OCI-LY1 (cell line): Measurements from ENCODE around the gene OR2C1.

ENCODE experiments used
- H2AFZ ChIP-seq: fragments of 200-600 bp; sonication (generic), shearing (Covaris generic); 2 replicates; pipeline ENCODE4 v1.6.0; 2014; ENCODE audit warnings: antibody characterized with exemption, mild to moderate bottlenecking, low read length
- H3F3A ChIP-seq: fragments of 200-600 bp; sonication (generic), shearing (Covaris generic); 2 replicates; pipeline ENCODE4 v1.6.0; 2014; ENCODE audit warnings: mild to moderate bottlenecking, antibody characterized with exemption, low read length, moderate library complexity; ENCODE audit not compliant: insufficient read depth
- H3K27ac ChIP-seq: fragments of 200-600 bp; sonication (generic); 2 replicates; pipeline ENCODE4 v1.5.1; 2014; ENCODE audit warnings: low read length, mixed run types, mild to moderate bottlenecking, low read depth; ENCODE audit not compliant: poor library complexity, severe bottlenecking
- H3K27me3 ChIP-seq: fragments of 200-600 bp; sonication (generic); 2 replicates; pipeline ENCODE4 v1.6.0; 2014; ENCODE audit warnings: antibody characterized with exemption, mild to moderate bottlenecking, low read length, moderate library complexity; ENCODE audit not compliant: insufficient read depth
- H3K36me3 ChIP-seq: fragments of 200-600 bp; sonication (generic); 2 replicates; pipeline ENCODE4 v1.6.1; 2014; ENCODE audit warnings: mild to moderate bottlenecking, antibody characterized with exemption, low read length, moderate library complexity, mixed read lengths; ENCODE audit not compliant: insufficient read depth
- H3K4me1 ChIP-seq: fragments of 200-600 bp; sonication (generic); 2 replicates; pipeline ENCODE4 v1.5.1; 2014; ENCODE audit warnings: mild to moderate bottlenecking, low read length, moderate library complexity; ENCODE audit not compliant: insufficient read depth, severe bottlenecking
- H3K4me2 ChIP-seq: fragments of 200-600 bp; sonication (generic), shearing (Covaris generic); 2 replicates; pipeline ENCODE4 v1.6.1; 2014; ENCODE audit warnings: low read length
- H3K4me3 ChIP-seq: fragments of 200-600 bp; sonication (generic); 2 replicates; pipeline ENCODE4 v1.5.1; 2014; ENCODE audit warnings: low read length, low read depth, mild to moderate bottlenecking, mixed read lengths; ENCODE audit not compliant: poor library complexity, severe bottlenecking
- H3K79me2 ChIP-seq: fragments of 200-600 bp; shearing (Covaris generic); 2 replicates; pipeline ENCODE4 v1.6.1; 2016; ENCODE audit warnings: mixed run types, low read length, mixed read lengths; ENCODE audit not compliant: insufficient read depth
- H3K9ac ChIP-seq: fragments of 200-600 bp; sonication (generic), shearing (Covaris generic); 2 replicates; pipeline ENCODE4 v1.6.1; 2014; ENCODE audit warnings: mild to moderate bottlenecking, low read length, mixed read lengths
- H3K9me2 ChIP-seq: fragments of 200-600 bp; sonication (generic), shearing (Covaris generic); 2 replicates; pipeline ENCODE4 v1.6.1; 2014; ENCODE audit warnings: low read depth, mild to moderate bottlenecking, low read length, mixed read lengths
- H3K9me3 ChIP-seq: fragments of 200-600 bp; shearing (Covaris generic); 2 replicates; pipeline ENCODE4 v1.6.1; 2014; ENCODE audit warnings: low read length, mixed read lengths
- H4K20me1 ChIP-seq: fragments of 200-600 bp; sonication (generic), shearing (Covaris generic); 2 replicates; pipeline ENCODE4 v1.6.0; 2016; ENCODE audit warnings: mild to moderate bottlenecking, low read length; ENCODE audit not compliant: insufficient read depth
- CTCF ChIP-seq: fragments of 200-600 bp; sonication (generic), shearing (Covaris generic); IDR thresholded peaks from 2 replicates; pipeline ENCODE4 v1.5.1; 2017; ENCODE audit warnings: mild to moderate bottlenecking, antibody characterized with exemption, low read length, moderate library complexity, mixed read lengths
- EZH2 ChIP-seq: fragments of 200-600 bp; sonication (generic), shearing (Covaris generic); IDR thresholded peaks from 2 replicates; pipeline ENCODE4 v1.8.0; 2017; ENCODE audit warnings: borderline replicate concordance, mixed run types, mild to moderate bottlenecking, antibody characterized with exemption, low read length, moderate library complexity, mixed read lengths

Gene OR2C1

DNA sequence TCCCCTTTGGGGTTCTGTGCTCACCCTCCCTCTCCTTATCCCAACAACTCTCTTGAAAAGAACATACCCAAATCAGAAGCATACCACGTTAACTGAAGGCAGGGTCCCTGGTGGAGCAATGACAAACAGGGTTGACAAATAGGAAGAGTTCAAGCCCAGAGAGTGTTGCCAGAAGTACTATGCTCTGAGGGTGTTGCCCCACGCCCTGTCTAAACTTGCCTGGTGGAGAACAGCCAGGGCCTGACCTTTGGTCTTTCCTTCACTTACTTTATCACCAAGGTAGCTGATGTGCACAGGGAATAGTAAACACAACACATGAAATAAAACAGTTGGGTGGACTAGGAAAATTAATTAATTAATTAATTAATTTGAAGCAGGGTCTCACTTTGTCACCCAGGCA, 27.0 kb upstream of the OR2C1 start:
- Histone ChIP-seq H3K9me2 (no peaks in the 10 kb centered on the region), H3K79me2 (no peaks in the 10 kb centered on the region), H2AFZ (no peak overlapping the region), H4K20me1 (no peaks in the 10 kb centered on the region), H3K36me3 (no peaks in the 10 kb centered on the region), H3K4me2 (no peak overlapping the region), H3K27me3 (no peaks in the 10 kb centered on the region), H3K27ac (no peak overlapping the region), H3K9ac (no peak overlapping the region), H3K4me1 (no peaks in the 10 kb centered on the region), H3F3A (no peaks in the 10 kb centered on the region), H3K9me3 (no peaks in the 10 kb centered on the region), H3K4me3 (no peak overlapping the region)
- TF ChIP-seq CTCF = no peak
- TF ChIP-seq EZH2 = no peak

DNA sequence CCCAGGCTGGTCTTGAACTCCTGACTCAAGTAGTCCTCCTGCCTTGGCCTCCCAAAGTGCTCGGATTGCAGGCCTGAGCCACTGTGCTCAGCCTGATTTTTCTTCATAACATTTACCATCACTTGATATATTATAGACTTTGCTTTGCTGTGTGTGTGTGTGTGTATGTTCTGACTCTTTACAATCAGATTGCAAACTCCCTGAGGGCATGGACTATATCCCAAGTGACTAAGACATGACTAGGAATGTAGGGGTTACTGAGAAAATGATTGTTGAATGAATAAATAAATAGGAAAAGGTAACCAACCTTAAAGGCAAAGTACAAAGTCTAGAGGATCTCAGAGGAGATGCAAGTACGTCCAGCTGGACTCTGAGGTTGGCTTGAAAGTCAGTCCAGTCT, 9.6 kb upstream of the OR2C1 start:
- H3F3A ChIP-seq = 0 out of 2 replicates have a peak, but pooled peaks cover 3% of the 10 kb centered on the region
- H3K9me3 ChIP-seq = no peaks in the 10 kb centered on the region
- no peak overlapping the region for H2AFZ ChIP-seq
- H3K4me2 ChIP-seq = no peak overlapping the region
- no peak overlapping the region for H3K9ac ChIP-seq
- no peaks in the 10 kb centered on the region for H3K79me2 ChIP-seq
- no peaks in the 10 kb centered on the region for H3K9me2 ChIP-seq
- no peak overlapping the region for H3K27ac ChIP-seq
- H3K4me1 ChIP-seq = peaks cover 25% of the 10 kb centered on the region
- no peak overlapping the region for H3K4me3 ChIP-seq
- no peaks in the 10 kb centered on the region for H3K27me3 ChIP-seq
- no peaks in the 10 kb centered on the region for H3K36me3 ChIP-seq
- no peaks in the 10 kb centered on the region for H4K20me1 ChIP-seq
- TF ChIP-seq EZH2 = no peak
- no peak for TF ChIP-seq CTCF

- H3K9ac ChIP-seq = no peak overlapping the region
- no peaks in the 10 kb centered on the region for H3K79me2 ChIP-seq
- no peak overlapping the region for H2AFZ ChIP-seq
- 0 out of 2 replicates have a peak, but pooled peaks cover 3% of the 10 kb centered on the region for H3F3A ChIP-seq
- TF ChIP-seq EZH2 = no peak
- TF ChIP-seq CTCF = no peak
- H3K9me3 ChIP-seq = no peaks in the 10 kb centered on the region
- H4K20me1 ChIP-seq = no peaks in the 10 kb centered on the region
- no peaks in the 10 kb centered on the region for H3K36me3 ChIP-seq
- H3K4me2 ChIP-seq = no peak overlapping the region
- no peaks in the 10 kb centered on the region for H3K9me2 ChIP-seq
- peaks cover 25% of the 10 kb centered on the region for H3K4me1 ChIP-seq
- H3K4me3 ChIP-seq = no peak overlapping the region
- no peaks in the 10 kb centered on the region for H3K27me3 ChIP-seq
- peak overlapping the region; percentile 74 for H3K27ac ChIP-seq
These were observed 8.1 kb upstream of the OR2C1 start for GRCh38 chr16:3347586-3347985.
